Measurements from ENCODE around the gene KRT73. TPM values are rescaled to one million over a fixed set of nuclear protein-coding genes. Genes with fewer than 3 reads are reported as not detected.

The KRT73 gene
- total RNA-seq, 1 experiment from 2014 or later, result not detected

GRCh38 chr12:52613384-52614030 lies 4.9 kb downstream of the KRT73 start:
- Mint-ChIP-seq H3K36me3 (ENCODE audit: insufficient read depth in 1 of 3, low read depth in 3 of 3) (no peaks in the 10 kb centered on the region), H3K9me3 (no peaks in the 10 kb centered on the region), H3K27ac (no peak overlapping the region), H3K27me3 (ENCODE audit: low read depth) (peaks cover 42% of the 10 kb centered on the region), H3K4me1 (peaks cover 0 to 4% of the 10 kb centered on the region in 2 experiments; a peak in 2 of 4 replicates), H3K4me3 (no peak overlapping the region)
- Histone ChIP-seq H4K91ac (ENCODE audit: insufficient read length, low read depth, low read length) (no peak overlapping the region), H3K4me2 (ENCODE audit: insufficient read depth, insufficient read length, low read length) (no peak overlapping the region), H3K4ac (ENCODE audit: low read depth, low read length) (no peak overlapping the region), H3K79me1 (ENCODE audit: insufficient read depth, low read depth, low read length, poor library complexity, severe bottlenecking) (no peaks in the 10 kb centered on the region), H3K9ac (ENCODE audit: extremely low read depth, insufficient read length, low read length) (no peak overlapping the region), H3K4me1 (ENCODE audit: insufficient read depth, low read length) (no peaks in the 10 kb centered on the region), H3K79me2 (ENCODE audit: insufficient read depth, low read length) (no peaks in the 10 kb centered on the region), H2BK12ac (ENCODE audit: insufficient read length, low read depth, low read length) (no peak overlapping the region), H4K8ac (replicated peaks; ENCODE audit: insufficient read length, low read depth, low read length) (no peak overlapping the region), H3K23me2 (ENCODE audit: insufficient read length, low read depth, low read length, poor library complexity, severe bottlenecking) (no peaks in the 10 kb centered on the region), H3K27me3 (ENCODE audit: insufficient read depth, low read length) (no peaks in the 10 kb centered on the region), H2BK20ac (ENCODE audit: low read depth, low read length, poor library complexity, severe bottlenecking) (no peak overlapping the region), H3K56ac (ENCODE audit: insufficient read length, low read depth, low read length) (no peak overlapping the region), H3K23ac (ENCODE audit: insufficient read length, low read depth, low read length) (no peak overlapping the region), H3K27ac (ENCODE audit: insufficient read length, low read depth, low read length) (no peak overlapping the region), H2BK120ac (ENCODE audit: low read depth, low read length, poor library complexity, severe bottlenecking) (no peak overlapping the region), H3K18ac (ENCODE audit: insufficient read length, low read depth, low read length) (no peak overlapping the region), H4K5ac (ENCODE audit: insufficient read length, low read depth, low read length) (no peak overlapping the region), H2AK5ac (ENCODE audit: insufficient read length, low read length) (no peak overlapping the region), H2BK5ac (ENCODE audit: insufficient read length, low read length) (no peak overlapping the region), H3K9me3 (ENCODE audit: control insufficient read depth, low read depth, low read length) (no peaks in the 10 kb centered on the region), H2BK15ac (ENCODE audit: low read depth, low read length) (no peak overlapping the region), H3K14ac (ENCODE audit: insufficient read depth, low read length) (no peak overlapping the region; the same call in 1 of the 2 replicates), H3T11ph (ENCODE audit: low read length) (no peak overlapping the region), H4K20me1 (ENCODE audit: control insufficient read depth, insufficient read depth, insufficient read length) (no peaks in the 10 kb centered on the region), H2AFZ (ENCODE audit: low read length) (no peak overlapping the region)
- TF ChIP-seq CTCF (conservative IDR thresholded peaks at IDR 0.05), result no peak
- no CpG with 5 or more reads among the region's 9 CpGs for WGBS (ENCODE audit: extremely low coverage, insufficient read length, low lambda C conversion rate)
- peak; percentile 24 for DNase-seq
